ENCODE measurements around the gene UBE2Q2. TPM values are rescaled to one million over a fixed set of nuclear protein-coding genes. Genes with fewer than 3 reads are reported as not detected.

UBE2Q2 gene
- total RNA-seq, 4 donors from 2014 or later: 50.6 to 92.2 (median 65.5) TPM

GRCh38 chr15:75817138-75817935 is 25.9 kb upstream of the UBE2Q2 start:
- H3K36me3 ChIP-seq: no peaks in the 10 kb centered on the region
- TF ChIP-seq CTCF (IDR thresholded peaks at IDR 0.05) (no peak), POLR2A (IDR thresholded peaks at IDR 0.05) (no peak), EP300 (IDR thresholded peaks at IDR 0.05) (no peak), POLR2AphosphoS5 (IDR thresholded peaks at IDR 0.05) (no peak)
- no peak for ATAC-seq
- H3K27ac ChIP-seq: no peak overlapping the region
- peak overlapping the region; percentile 26 to 30 for H3K4me3 ChIP-seq
- no peaks in the 10 kb centered on the region for H3K9me3 ChIP-seq
- no peaks in the 10 kb centered on the region for H3K4me1 ChIP-seq
- WGBS, 2 donors (ENCODE audit: low coverage in 1 of 2): 35 to 50% methylated on average over 5 to 6 of the region's 6 CpGs
- H3K27me3 ChIP-seq: no peaks in the 10 kb centered on the region

GRCh38 chr15:75820206-75820605 is 23.0 kb upstream of the UBE2Q2 start:
- no peaks in the 10 kb centered on the region for H3K27me3 ChIP-seq
- no peaks in the 10 kb centered on the region for H3K9me3 ChIP-seq
- no peaks in the 10 kb centered on the region for H3K36me3 ChIP-seq
- no peak overlapping the region for H3K27ac ChIP-seq
- ATAC-seq: no peak
- H3K4me3 ChIP-seq: no peak overlapping the region
- 100% methylated on average over 1 to 2 of the region's 2 CpGs for WGBS, 2 donors (ENCODE audit: low coverage in 1 of 2)
- no peaks in the 10 kb centered on the region for H3K4me1 ChIP-seq
- no peak for TF ChIP-seq CTCF (IDR thresholded peaks at IDR 0.05)
- no peak for TF ChIP-seq POLR2AphosphoS5 (IDR thresholded peaks at IDR 0.05)
- no peak for TF ChIP-seq EP300 (IDR thresholded peaks at IDR 0.05)
- TF ChIP-seq POLR2A (IDR thresholded peaks at IDR 0.05): no peak

GRCh38 chr15:75821786-75822345 is 21.4 kb upstream of the UBE2Q2 start:
- no peak overlapping the region for H3K27ac ChIP-seq
- no peaks in the 10 kb centered on the region for H3K27me3 ChIP-seq
- H3K4me1 ChIP-seq: no peaks in the 10 kb centered on the region
- no peak overlapping the region for H3K4me3 ChIP-seq
- H3K9me3 ChIP-seq: no peaks in the 10 kb centered on the region
- no peak for ATAC-seq
- no peak for TF ChIP-seq CTCF (IDR thresholded peaks at IDR 0.05)
- TF ChIP-seq EP300 (IDR thresholded peaks at IDR 0.05): no peak
- no peak for TF ChIP-seq POLR2AphosphoS5 (IDR thresholded peaks at IDR 0.05)
- no peak for TF ChIP-seq POLR2A (IDR thresholded peaks at IDR 0.05)
- H3K36me3 ChIP-seq: no peaks in the 10 kb centered on the region
- 89 to 96% methylated on average over 4 of the region's 4 CpGs for WGBS, 2 donors (ENCODE audit: low coverage in 1 of 2)

GRCh38 chr15:75822685-75823278 is 20.5 kb upstream of the UBE2Q2 start:
- no peaks in the 10 kb centered on the region for H3K4me1 ChIP-seq
- H3K9me3 ChIP-seq: no peaks in the 10 kb centered on the region
- H3K36me3 ChIP-seq: no peaks in the 10 kb centered on the region
- no peak overlapping the region for H3K4me3 ChIP-seq
- H3K27me3 ChIP-seq: peaks cover under 1% of the 10 kb centered on the region
- no peak overlapping the region for H3K27ac ChIP-seq
- 75 to 87% methylated on average over 4 to 5 of the region's 5 CpGs for WGBS, 2 donors (ENCODE audit: low coverage in 1 of 2)
- TF ChIP-seq POLR2A (IDR thresholded peaks at IDR 0.05): no peak
- TF ChIP-seq EP300 (IDR thresholded peaks at IDR 0.05): no peak
- no peak for TF ChIP-seq CTCF (IDR thresholded peaks at IDR 0.05)
- no peak for TF ChIP-seq POLR2AphosphoS5 (IDR thresholded peaks at IDR 0.05)
- ATAC-seq: no peak
